ENCODE results near the gene WASF2.

DNA sequence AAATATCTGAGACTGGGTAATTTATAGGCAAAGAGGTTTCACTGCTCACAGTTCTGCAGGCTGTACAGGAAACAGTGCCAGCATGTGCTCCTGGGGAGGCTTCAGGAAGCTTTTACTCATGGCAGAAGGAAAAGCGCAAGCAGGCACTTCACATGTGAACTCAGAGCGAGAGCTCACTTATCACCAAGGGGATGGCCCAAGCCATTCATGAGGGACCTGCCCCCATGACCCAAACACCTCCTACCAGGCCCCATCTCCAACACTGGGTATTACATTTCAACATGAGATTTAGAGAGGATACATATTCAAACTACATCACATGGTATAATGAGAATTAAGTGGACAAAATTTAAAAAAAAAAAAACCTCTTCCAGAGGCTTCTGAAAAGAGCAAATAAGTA is 13.7 kb downstream of the WASF2 start:
- TF ChIP-seq, protein P1, sequence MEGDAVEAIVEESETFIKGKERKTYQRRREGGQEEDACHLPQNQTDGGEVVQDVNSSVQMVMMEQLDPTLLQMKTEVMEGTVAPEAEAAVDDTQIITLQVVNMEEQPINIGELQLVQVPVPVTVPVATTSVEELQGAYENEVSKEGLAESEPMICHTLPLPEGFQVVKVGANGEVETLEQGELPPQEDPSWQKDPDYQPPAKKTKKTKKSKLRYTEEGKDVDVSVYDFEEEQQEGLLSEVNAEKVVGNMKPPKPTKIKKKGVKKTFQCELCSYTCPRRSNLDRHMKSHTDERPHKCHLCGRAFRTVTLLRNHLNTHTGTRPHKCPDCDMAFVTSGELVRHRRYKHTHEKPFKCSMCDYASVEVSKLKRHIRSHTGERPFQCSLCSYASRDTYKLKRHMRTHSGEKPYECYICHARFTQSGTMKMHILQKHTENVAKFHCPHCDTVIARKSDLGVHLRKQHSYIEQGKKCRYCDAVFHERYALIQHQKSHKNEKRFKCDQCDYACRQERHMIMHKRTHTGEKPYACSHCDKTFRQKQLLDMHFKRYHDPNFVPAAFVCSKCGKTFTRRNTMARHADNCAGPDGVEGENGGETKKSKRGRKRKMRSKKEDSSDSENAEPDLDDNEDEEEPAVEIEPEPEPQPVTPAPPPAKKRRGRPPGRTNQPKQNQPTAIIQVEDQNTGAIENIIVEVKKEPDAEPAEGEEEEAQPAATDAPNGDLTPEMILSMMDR (conservative IDR thresholded peaks at IDR 0.05; ENCODE audit: low read depth, low read length) = no peak
- no peak for TF ChIP-seq EZH2 (IDR thresholded peaks at IDR 0.05; ENCODE audit: low read length, unreplicated experiment)

Data from PC-3 (cell line).